ACC112 (cell line): ENCODE measurements around the gene SYNGR2.
"Not testable (repeated sequence)": the region's sequence is repeated elsewhere in the genome, so short reads cannot be mapped to it uniquely, and the experiment has no call there.

ENCODE experiments used
- H2AFZ ChIP-seq: fragments of 200-600 bp; sonication (generic); one replicate; pipeline ENCODE4 v1.6.0; 2017; ENCODE audit warnings: antibody characterized with exemption, low read length; ENCODE audit not compliant: unreplicated experiment
- H3K27ac ChIP-seq: fragments of 200-600 bp; sonication (generic); 2 replicates; pipeline ENCODE4 v1.5.1; 2014; ENCODE audit warnings: low read depth, mild to moderate bottlenecking, antibody characterized with exemption, low read length, moderate library complexity
- H3K27me3 ChIP-seq: fragments of 200-600 bp; sonication (generic); 2 replicates; pipeline ENCODE4 v1.6.1; 2014; ENCODE audit warnings: mild to moderate bottlenecking, antibody characterized with exemption, low read length, moderate library complexity, mixed read lengths; ENCODE audit not compliant: insufficient read depth
- H3K36me3 ChIP-seq: fragments of 200-600 bp; sonication (generic); 2 replicates; pipeline ENCODE4 v1.6.1; 2016; ENCODE audit warnings: mild to moderate bottlenecking, antibody characterized with exemption, low read length, moderate library complexity, mixed read lengths; ENCODE audit not compliant: insufficient read depth
- H3K4me1 ChIP-seq: fragments of 200-600 bp; sonication (generic); one replicate; pipeline ENCODE4 v1.6.1; 2016; ENCODE audit warnings: low read length, mixed read lengths; ENCODE audit not compliant: insufficient read depth, unreplicated experiment, control insufficient read depth
- H3K4me3 ChIP-seq: fragments of 200-600 bp; sonication (generic); 2 replicates; pipeline ENCODE4 v1.5.1; 2014; ENCODE audit warnings: mild to moderate bottlenecking, low read depth, low read length
- H3K79me2 ChIP-seq: fragments of 200-600 bp; sonication (generic); one replicate; pipeline ENCODE4 v1.6.0; 2016; ENCODE audit warnings: low read length; ENCODE audit not compliant: control insufficient read depth, unreplicated experiment, insufficient read depth

The SYNGR2 gene

GRCh38 chr17:78168903-78169793, 767 bp downstream of the SYNGR2 start:
- Histone ChIP-seq H3K4me1 (no peaks in the 10 kb centered on the region), H3K4me3 (peak overlapping the region; percentile 79), H3K27ac (no peak overlapping the region), H2AFZ (peak overlapping the region; percentile 45), H3K36me3 (no peaks in the 10 kb centered on the region), H3K27me3 (no peaks in the 10 kb centered on the region), H3K79me2 (no peaks in the 10 kb centered on the region)

- Histone ChIP-seq H3K79me2 (no peaks in the 10 kb centered on the region), H2AFZ (no peak overlapping the region), H3K27me3 (no peaks in the 10 kb centered on the region), H3K27ac (no peak overlapping the region), H3K4me1 (no peaks in the 10 kb centered on the region), H3K36me3 (no peaks in the 10 kb centered on the region), H3K4me3 (no peak overlapping the region)
These were observed 2.6 kb downstream of the SYNGR2 start for GRCh38 chr17:78170692-78171590.

GRCh38 chr17:78171591-78172248, 3.3 kb downstream of the SYNGR2 start:
- H3K4me3 ChIP-seq, H3K79me2 ChIP-seq, H2AFZ ChIP-seq, H3K27ac ChIP-seq, H3K4me1 ChIP-seq, H3K27me3 ChIP-seq, H3K36me3 ChIP-seq: not testable (repeated sequence)

GRCh38 chr17:78172249-78173051, 4.1 kb downstream of the SYNGR2 start:
- Histone ChIP-seq H3K36me3 (no peaks in the 10 kb centered on the region), H3K4me3 (no peak overlapping the region), H3K79me2 (no peaks in the 10 kb centered on the region), H2AFZ (no peak overlapping the region), H3K4me1 (no peaks in the 10 kb centered on the region), H3K27me3 (no peaks in the 10 kb centered on the region), H3K27ac (no peak overlapping the region)

GRCh38 chr17:78173097-78173715, 4.8 kb downstream of the SYNGR2 start:
- no peak overlapping the region for H3K4me3 ChIP-seq
- no peaks in the 10 kb centered on the region for H3K4me1 ChIP-seq
- H2AFZ ChIP-seq = no peak overlapping the region
- 0 out of 2 replicates have a peak, but pooled peaks cover 2% of the 10 kb centered on the region for H3K36me3 ChIP-seq
- H3K27me3 ChIP-seq = no peaks in the 10 kb centered on the region
- H3K79me2 ChIP-seq = no peaks in the 10 kb centered on the region
- H3K27ac ChIP-seq = no peak overlapping the region

- Histone ChIP-seq H2AFZ (no peak overlapping the region), H3K79me2 (no peaks in the 10 kb centered on the region), H3K4me1 (peaks cover 2% of the 10 kb centered on the region), H3K27me3 (no peaks in the 10 kb centered on the region), H3K27ac (no peak overlapping the region), H3K36me3 (0 out of 2 replicates have a peak, but pooled peaks cover 4% of the 10 kb centered on the region), H3K4me3 (no peak overlapping the region)
These were observed 6.0 kb downstream of the SYNGR2 start for GRCh38 chr17:78174346-78174869.

- H3K36me3 ChIP-seq = 0 out of 2 replicates have a peak, but pooled peaks cover 4% of the 10 kb centered on the region
- peaks cover 9% of the 10 kb centered on the region for H3K4me1 ChIP-seq
- H3K4me3 ChIP-seq = no peak overlapping the region
These were observed 6.7 kb downstream of the SYNGR2 start for GRCh38 chr17:78174870-78175642.

GRCh38 chr17:78175643-78175981, 7.2 kb downstream of the SYNGR2 start:
- Histone ChIP-seq H3K27ac (no peak overlapping the region), H3K36me3 (peaks cover 8% of the 10 kb centered on the region; the same call in 1 of the 2 replicates)

More at GRCh38 chr17:78174870-78175642, 6.7 kb downstream of the SYNGR2 start:
- no peaks in the 10 kb centered on the region for H3K79me2 ChIP-seq
- H2AFZ ChIP-seq = no peak overlapping the region
- no peak overlapping the region for H3K27ac ChIP-seq
- H3K27me3 ChIP-seq = no peaks in the 10 kb centered on the region

GRCh38 chr17:78176548-78177025, 8.2 kb downstream of the SYNGR2 start:
- Histone ChIP-seq H3K4me1 (peaks cover 13% of the 10 kb centered on the region), H3K4me3 (no peak overlapping the region), H3K27ac (no peak overlapping the region)

More at GRCh38 chr17:78175643-78175981, 7.2 kb downstream of the SYNGR2 start:
- Histone ChIP-seq H3K4me1 (peaks cover 13% of the 10 kb centered on the region), H3K79me2 (no peaks in the 10 kb centered on the region), H3K4me3 (no peak overlapping the region), H2AFZ (no peak overlapping the region), H3K27me3 (no peaks in the 10 kb centered on the region)

More at GRCh38 chr17:78176548-78177025, 8.2 kb downstream of the SYNGR2 start:
- Histone ChIP-seq H3K27me3 (no peaks in the 10 kb centered on the region), H3K79me2 (no peaks in the 10 kb centered on the region), H3K36me3 (peaks cover 8% of the 10 kb centered on the region; the same call in 1 of the 2 replicates), H2AFZ (no peak overlapping the region)
